ENCODE data around the gene IQSEC3.
"Not testable (repeated sequence)": the region's sequence is repeated elsewhere in the genome, so short reads cannot be mapped to it uniquely, and the experiment has no call there.

Gene IQSEC3

DNA sequence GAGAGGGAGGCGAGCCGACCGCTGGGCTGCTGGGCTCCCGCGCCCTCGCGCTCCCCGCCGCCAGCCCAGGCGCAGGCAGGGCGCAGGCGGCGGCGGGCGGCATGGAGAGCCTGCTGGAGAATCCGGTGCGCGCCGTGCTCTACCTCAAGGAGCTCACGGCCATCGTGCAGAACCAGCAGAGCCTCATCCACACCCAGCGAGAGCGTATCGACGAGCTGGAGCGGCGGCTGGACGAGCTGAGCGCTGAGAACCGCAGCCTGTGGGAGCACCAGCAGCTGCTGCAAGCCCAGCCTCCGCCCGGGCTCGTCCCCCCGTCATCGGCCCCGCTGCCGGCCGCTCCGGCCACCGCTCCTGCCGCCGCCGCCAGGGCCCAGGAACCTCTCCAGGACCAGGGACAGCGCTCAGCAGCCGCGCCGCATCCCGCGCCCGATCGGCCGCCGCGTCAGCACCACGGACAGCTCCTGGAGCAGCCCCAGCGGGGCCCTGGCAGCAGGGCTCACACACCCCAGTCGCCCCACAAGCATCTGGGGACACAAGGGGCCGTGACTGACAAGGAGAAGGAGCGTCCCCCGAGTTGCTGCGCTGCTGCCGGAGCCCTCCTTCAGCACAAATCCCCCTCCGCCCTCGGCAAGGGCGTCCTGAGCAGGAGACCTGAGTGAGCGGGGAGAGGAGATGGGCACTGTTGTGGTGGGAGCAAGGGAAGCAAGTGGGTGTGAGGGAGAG lies 376 bp downstream of the IQSEC3 start:
- H3K27me3 ChIP-seq (replicated peaks; ENCODE audit: insufficient read depth, low read length) = peaks cover 22% of the 10 kb centered on the region
- not testable (repeated sequence) for H3F3A ChIP-seq (ENCODE audit: insufficient read depth, low read length); H2AFZ ChIP-seq (ENCODE audit: low read length); H3K9me3 ChIP-seq (replicated peaks; ENCODE audit: insufficient read depth, low read length); H3K4me2 ChIP-seq (ENCODE audit: low read depth, low read length); H3K36me3 ChIP-seq (replicated peaks; ENCODE audit: insufficient read depth, low read length); H3K9me2 ChIP-seq (replicated peaks; ENCODE audit: insufficient read depth, low read length); H3K27ac ChIP-seq (ENCODE audit: low read length); H3K4me1 ChIP-seq (ENCODE audit: low read length); H4K20me1 ChIP-seq (ENCODE audit: insufficient read depth, low read length); H3K79me2 ChIP-seq (ENCODE audit: low read length); H3K4me3 ChIP-seq (ENCODE audit: low read length); H3K9ac ChIP-seq (ENCODE audit: low read length)
- peak; percentile 24 for DNase-seq

DNA sequence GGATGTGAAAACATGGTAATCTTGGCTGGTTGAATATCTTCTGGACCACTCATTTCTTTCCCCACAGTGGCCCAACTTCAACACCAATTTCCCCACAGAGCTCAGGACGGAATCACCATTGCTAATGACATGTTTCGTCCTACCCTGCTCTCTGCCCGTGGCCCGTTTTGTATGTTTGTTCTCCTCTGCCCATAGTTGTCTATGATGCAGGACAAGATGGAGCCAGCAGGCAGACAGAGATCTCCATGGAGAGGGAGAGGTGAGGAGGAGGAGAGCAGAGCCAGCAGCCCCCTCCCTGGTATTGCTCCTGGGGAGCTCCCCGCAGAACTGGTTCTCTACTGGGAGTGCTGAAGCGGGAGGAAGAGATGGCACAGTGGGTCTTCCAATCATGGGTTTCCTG lies 3.1 kb downstream of the IQSEC3 start:
- not testable (repeated sequence) for H3K4me3 ChIP-seq (ENCODE audit: low read length); H4K20me1 ChIP-seq (ENCODE audit: insufficient read depth, low read length); H2AFZ ChIP-seq (ENCODE audit: low read length); H3F3A ChIP-seq (ENCODE audit: insufficient read depth, low read length); H3K79me2 ChIP-seq (ENCODE audit: low read length); DNase-seq; H3K4me1 ChIP-seq (ENCODE audit: low read length); H3K36me3 ChIP-seq (replicated peaks; ENCODE audit: insufficient read depth, low read length); H3K4me2 ChIP-seq (ENCODE audit: low read depth, low read length); H3K9me2 ChIP-seq (replicated peaks; ENCODE audit: insufficient read depth, low read length); H3K27ac ChIP-seq (ENCODE audit: low read length); H3K9me3 ChIP-seq (replicated peaks; ENCODE audit: insufficient read depth, low read length); H3K9ac ChIP-seq (ENCODE audit: low read length)
- H3K27me3 ChIP-seq (replicated peaks; ENCODE audit: insufficient read depth, low read length) = peaks cover 28% of the 10 kb centered on the region

DNA sequence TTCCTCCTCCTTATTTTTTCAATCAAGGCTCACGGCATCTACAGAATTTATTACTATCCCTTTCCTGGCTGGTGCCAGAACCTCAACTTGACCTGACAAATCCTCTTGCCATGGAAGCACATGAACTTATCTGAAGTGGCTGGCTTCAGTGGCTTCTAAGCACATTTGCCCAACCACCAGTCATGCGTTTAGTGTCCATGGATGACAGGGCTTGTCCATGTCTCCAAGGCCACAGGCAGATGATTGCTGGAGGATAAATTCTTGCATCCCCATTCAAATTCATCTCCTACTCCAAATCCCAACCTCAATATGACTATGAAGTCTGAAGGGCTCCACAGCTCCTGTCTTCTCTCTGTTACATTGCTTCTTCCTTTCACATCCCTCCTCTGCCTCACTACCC lies 4.0 kb downstream of the IQSEC3 start:
- not testable (repeated sequence) for H3K9ac ChIP-seq (ENCODE audit: low read length); H3K36me3 ChIP-seq (replicated peaks; ENCODE audit: insufficient read depth, low read length); H3K4me3 ChIP-seq (ENCODE audit: low read length); DNase-seq; H2AFZ ChIP-seq (ENCODE audit: low read length); H3K4me1 ChIP-seq (ENCODE audit: low read length); H3F3A ChIP-seq (ENCODE audit: insufficient read depth, low read length); H3K9me2 ChIP-seq (replicated peaks; ENCODE audit: insufficient read depth, low read length); H4K20me1 ChIP-seq (ENCODE audit: insufficient read depth, low read length); H3K79me2 ChIP-seq (ENCODE audit: low read length); H3K27ac ChIP-seq (ENCODE audit: low read length); H3K4me2 ChIP-seq (ENCODE audit: low read depth, low read length); H3K9me3 ChIP-seq (replicated peaks; ENCODE audit: insufficient read depth, low read length)
- H3K27me3 ChIP-seq (replicated peaks; ENCODE audit: insufficient read depth, low read length) = peaks cover 27% of the 10 kb centered on the region

DNA sequence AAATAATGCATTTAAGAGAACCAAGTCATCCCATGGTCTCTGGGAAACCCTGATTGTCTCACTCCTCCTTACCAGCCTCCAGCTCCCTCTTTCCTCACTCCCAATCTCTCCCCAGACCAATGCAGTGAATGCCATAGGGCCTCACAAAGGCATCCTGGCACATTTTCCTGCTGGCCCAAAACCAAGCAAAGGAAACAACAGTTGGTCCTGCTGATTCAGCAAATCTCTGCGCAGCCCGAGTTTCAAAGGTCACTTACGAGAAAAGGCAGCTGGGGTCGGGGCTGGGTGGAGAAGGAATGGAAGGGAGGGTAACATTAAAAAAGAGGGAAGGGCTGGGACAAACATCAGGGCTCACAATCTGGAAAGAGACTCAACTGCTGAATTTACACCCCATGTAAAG lies 5.5 kb downstream of the IQSEC3 start:
- not testable (repeated sequence) for H3K9me3 ChIP-seq (replicated peaks; ENCODE audit: insufficient read depth, low read length); H3F3A ChIP-seq (ENCODE audit: insufficient read depth, low read length); H3K27ac ChIP-seq (ENCODE audit: low read length); H3K4me1 ChIP-seq (ENCODE audit: low read length); H3K9ac ChIP-seq (ENCODE audit: low read length); H3K36me3 ChIP-seq (replicated peaks; ENCODE audit: insufficient read depth, low read length); H3K4me2 ChIP-seq (ENCODE audit: low read depth, low read length); H2AFZ ChIP-seq (ENCODE audit: low read length); DNase-seq; H3K79me2 ChIP-seq (ENCODE audit: low read length); H4K20me1 ChIP-seq (ENCODE audit: insufficient read depth, low read length); H3K4me3 ChIP-seq (ENCODE audit: low read length); H3K9me2 ChIP-seq (replicated peaks; ENCODE audit: insufficient read depth, low read length)
- peaks cover 27% of the 10 kb centered on the region for H3K27me3 ChIP-seq (replicated peaks; ENCODE audit: insufficient read depth, low read length)

DNA sequence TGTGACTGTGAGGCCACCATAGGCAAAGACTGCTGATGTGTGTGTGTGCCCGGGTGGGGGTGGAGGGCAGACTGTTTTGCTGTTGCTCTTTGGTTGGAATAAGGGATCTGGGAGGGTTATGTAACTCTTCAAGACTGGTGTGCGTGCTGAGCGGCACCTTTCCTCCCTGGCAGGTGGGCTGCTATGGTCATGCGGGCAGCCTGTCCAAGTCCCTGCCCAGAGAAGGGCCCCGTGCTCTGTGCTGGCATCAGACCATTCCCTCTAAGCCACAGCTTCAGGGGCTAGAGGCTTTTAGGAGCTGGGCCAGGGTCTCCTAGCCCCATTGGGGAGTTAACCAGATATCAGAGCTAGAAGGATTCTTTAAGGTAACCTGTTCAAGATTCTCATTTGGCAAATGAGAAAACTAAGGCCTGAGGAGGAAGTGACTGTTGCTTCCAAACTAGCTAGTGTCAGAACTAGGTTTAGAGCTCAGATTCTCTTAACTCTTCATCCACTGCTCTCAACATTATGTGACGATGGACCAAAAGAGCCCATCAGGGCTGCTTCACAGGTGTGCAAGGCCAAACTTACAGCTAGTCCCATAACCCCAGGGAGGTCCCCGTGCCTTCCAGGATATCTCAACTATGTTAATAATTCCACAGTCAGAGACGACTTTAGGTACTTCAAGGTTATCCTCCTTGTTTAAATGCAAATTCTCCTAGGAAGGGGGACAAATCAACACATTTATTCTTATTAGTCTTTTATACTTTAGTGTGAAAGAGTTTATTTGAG lies 8.0 kb downstream of the IQSEC3 start:
- H3K27me3 ChIP-seq (replicated peaks; ENCODE audit: insufficient read depth, low read length) = peaks cover 30% of the 10 kb centered on the region
- not testable (repeated sequence) for H2AFZ ChIP-seq (ENCODE audit: low read length); H3K4me1 ChIP-seq (ENCODE audit: low read length); H4K20me1 ChIP-seq (ENCODE audit: insufficient read depth, low read length); H3K27ac ChIP-seq (ENCODE audit: low read length); H3K9me2 ChIP-seq (replicated peaks; ENCODE audit: insufficient read depth, low read length); H3F3A ChIP-seq (ENCODE audit: insufficient read depth, low read length); DNase-seq; H3K79me2 ChIP-seq (ENCODE audit: low read length); H3K4me3 ChIP-seq (ENCODE audit: low read length); H3K4me2 ChIP-seq (ENCODE audit: low read depth, low read length); H3K9me3 ChIP-seq (replicated peaks; ENCODE audit: insufficient read depth, low read length); H3K9ac ChIP-seq (ENCODE audit: low read length); H3K36me3 ChIP-seq (replicated peaks; ENCODE audit: insufficient read depth, low read length)

DNA sequence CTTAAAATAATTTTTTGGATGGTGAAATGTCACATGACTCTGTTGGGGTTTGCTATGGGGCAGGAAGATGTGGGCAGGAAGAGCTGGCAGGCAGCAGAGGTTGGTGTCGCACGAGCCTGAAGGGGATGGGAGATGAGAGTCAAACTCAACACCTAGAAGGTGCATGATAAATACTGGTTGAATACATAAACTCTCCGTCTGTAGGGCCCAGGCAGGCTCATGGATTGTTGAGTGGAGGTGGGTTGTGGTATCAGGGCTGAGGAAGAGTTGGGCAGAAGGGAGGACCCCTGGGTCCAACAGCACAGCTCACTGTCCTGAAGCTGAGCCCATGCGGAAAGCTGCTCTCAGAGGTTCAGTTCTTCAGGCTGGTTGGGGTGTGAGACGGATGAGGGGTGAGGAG lies 9.0 kb downstream of the IQSEC3 start:
- H3K4me1 ChIP-seq (ENCODE audit: low read length); H3K4me3 ChIP-seq (ENCODE audit: low read length); H2AFZ ChIP-seq (ENCODE audit: low read length); H3K9me3 ChIP-seq (replicated peaks; ENCODE audit: insufficient read depth, low read length); H3K27ac ChIP-seq (ENCODE audit: low read length); H3K79me2 ChIP-seq (ENCODE audit: low read length); H3K9ac ChIP-seq (ENCODE audit: low read length); H3K4me2 ChIP-seq (ENCODE audit: low read depth, low read length); H3K36me3 ChIP-seq (replicated peaks; ENCODE audit: insufficient read depth, low read length); H3K9me2 ChIP-seq (replicated peaks; ENCODE audit: insufficient read depth, low read length); H4K20me1 ChIP-seq (ENCODE audit: insufficient read depth, low read length); H3F3A ChIP-seq (ENCODE audit: insufficient read depth, low read length); DNase-seq: not testable (repeated sequence)
- peaks cover 33% of the 10 kb centered on the region for H3K27me3 ChIP-seq (replicated peaks; ENCODE audit: insufficient read depth, low read length)

DNA sequence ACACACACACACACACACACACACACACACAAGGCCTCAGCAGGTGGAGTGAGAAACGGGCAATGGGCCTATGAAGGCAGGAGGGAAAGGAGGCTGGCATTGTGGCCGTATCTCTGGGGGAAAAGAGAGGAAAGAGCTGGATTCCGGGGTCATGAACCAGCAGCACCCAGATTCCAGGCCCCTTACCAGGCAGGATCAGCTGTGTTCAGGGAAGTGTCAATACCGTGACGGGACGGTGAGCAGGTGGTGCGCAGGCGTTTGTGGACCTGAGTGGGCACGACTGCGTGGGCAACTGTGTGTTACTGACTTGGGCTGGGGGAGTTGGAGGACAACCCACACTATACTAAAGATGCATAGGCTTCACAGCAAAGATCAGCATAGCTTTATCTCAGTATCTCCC lies 9.5 kb downstream of the IQSEC3 start:
- H4K20me1 ChIP-seq (ENCODE audit: insufficient read depth, low read length); DNase-seq; H2AFZ ChIP-seq (ENCODE audit: low read length); H3K79me2 ChIP-seq (ENCODE audit: low read length); H3K9ac ChIP-seq (ENCODE audit: low read length); H3K4me1 ChIP-seq (ENCODE audit: low read length); H3K9me3 ChIP-seq (replicated peaks; ENCODE audit: insufficient read depth, low read length); H3K4me3 ChIP-seq (ENCODE audit: low read length); H3K27ac ChIP-seq (ENCODE audit: low read length); H3K9me2 ChIP-seq (replicated peaks; ENCODE audit: insufficient read depth, low read length); H3K4me2 ChIP-seq (ENCODE audit: low read depth, low read length); H3K36me3 ChIP-seq (replicated peaks; ENCODE audit: insufficient read depth, low read length); H3F3A ChIP-seq (ENCODE audit: insufficient read depth, low read length): not testable (repeated sequence)
- peaks cover 39% of the 10 kb centered on the region for H3K27me3 ChIP-seq (replicated peaks; ENCODE audit: insufficient read depth, low read length)

DNA sequence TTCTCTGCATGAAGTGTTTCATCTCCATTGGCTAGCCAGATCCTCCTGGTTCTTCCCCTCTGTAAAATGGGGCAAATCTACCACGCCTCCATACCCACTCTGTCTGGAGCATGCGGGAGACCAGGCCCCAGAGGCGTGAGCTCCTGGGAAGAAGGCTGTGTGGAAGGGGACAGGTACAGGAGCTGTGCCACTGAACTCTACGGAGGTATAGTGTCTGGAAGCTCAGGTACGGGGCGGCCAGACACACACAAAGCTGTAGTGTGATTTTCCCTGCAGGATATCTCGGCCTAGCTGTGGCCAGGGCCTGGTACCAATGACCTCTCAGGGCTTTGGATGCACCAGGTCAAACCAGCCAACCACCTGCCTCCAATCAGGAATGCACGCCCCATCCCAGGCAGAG lies 10.0 kb downstream of the IQSEC3 start:
- H3K27ac ChIP-seq (ENCODE audit: low read length); H3K36me3 ChIP-seq (replicated peaks; ENCODE audit: insufficient read depth, low read length); H3K79me2 ChIP-seq (ENCODE audit: low read length); DNase-seq; H3K4me2 ChIP-seq (ENCODE audit: low read depth, low read length); H3K9me3 ChIP-seq (replicated peaks; ENCODE audit: insufficient read depth, low read length); H3F3A ChIP-seq (ENCODE audit: insufficient read depth, low read length); H3K9ac ChIP-seq (ENCODE audit: low read length); H3K4me3 ChIP-seq (ENCODE audit: low read length); H2AFZ ChIP-seq (ENCODE audit: low read length); H3K4me1 ChIP-seq (ENCODE audit: low read length); H3K9me2 ChIP-seq (replicated peaks; ENCODE audit: insufficient read depth, low read length); H4K20me1 ChIP-seq (ENCODE audit: insufficient read depth, low read length): not testable (repeated sequence)
- peaks cover 43% of the 10 kb centered on the region for H3K27me3 ChIP-seq (replicated peaks; ENCODE audit: insufficient read depth, low read length)
